Glutamatergic neuron (in vitro differentiated cells): ENCODE results near the gene CCPG1. TPM values are rescaled to one million over a fixed set of nuclear protein-coding genes. Genes with fewer than 3 reads are reported as not detected.
A peak's percentile ranks its signal among the peaks of the same experiment; 100 is the strongest.
"Not testable (repeated sequence)": the region's sequence is repeated elsewhere in the genome, so short reads cannot be mapped to it uniquely, and the experiment has no call there.

Experiments
- DNase-seq: peaks from one replicate; pipeline ENCODE4 v3.0.0; 2022
- H3K27ac Mint-ChIP-seq: one replicate; pipeline ENCODE4 v1.8.0; 2020; ENCODE audit warnings: mild to moderate bottlenecking, mixed read lengths, inconsistent platforms; ENCODE audit not compliant: unreplicated experiment
- H3K27me3 Mint-ChIP-seq: one replicate; pipeline ENCODE4 v1.8.0; 2020; ENCODE audit warnings: mild to moderate bottlenecking, moderate library complexity, mixed read lengths, inconsistent platforms; ENCODE audit not compliant: unreplicated experiment
- H3K36me3 Mint-ChIP-seq: one replicate; pipeline ENCODE4 v1.8.0; 2020; ENCODE audit warnings: mild to moderate bottlenecking, mixed read lengths, inconsistent platforms; ENCODE audit not compliant: unreplicated experiment
- H3K4me1 Mint-ChIP-seq: one replicate; pipeline ENCODE4 v1.8.0; 2020; ENCODE audit warnings: mild to moderate bottlenecking, low read depth, mixed read lengths, inconsistent platforms; ENCODE audit not compliant: unreplicated experiment
- H3K4me3 Mint-ChIP-seq: one replicate; pipeline ENCODE4 v1.8.0; 2020; ENCODE audit warnings: mild to moderate bottlenecking, mixed read lengths, inconsistent platforms; ENCODE audit not compliant: unreplicated experiment
- H3K9me3 Mint-ChIP-seq: one replicate; pipeline ENCODE4 v1.8.0; 2020; ENCODE audit warnings: mild to moderate bottlenecking, moderate library complexity, mixed read lengths, inconsistent platforms; ENCODE audit not compliant: unreplicated experiment
- CTCF ChIP-seq: fragments of 200-600 bp; sonication (generic); IDR thresholded peaks from one replicate; pipeline ENCODE4 v1.5.0; 2021; ENCODE audit not compliant: partially characterized antibody, unreplicated experiment
- total RNA-seq: library from RNA; stranded (reverse); fragmentation: NEBNext Ultra II Directional; extraction: Animal tissue kit (Norgen Biotek cat#: 25700); gene quantifications from one replicate; pipeline ENCODE4 v1.2.1, GENCODE V29; 2021; ENCODE audit not compliant: unreplicated experiment

The CCPG1 gene
- total RNA-seq, 1 donor from 2014 or later: 30.8 TPM

DNA sequence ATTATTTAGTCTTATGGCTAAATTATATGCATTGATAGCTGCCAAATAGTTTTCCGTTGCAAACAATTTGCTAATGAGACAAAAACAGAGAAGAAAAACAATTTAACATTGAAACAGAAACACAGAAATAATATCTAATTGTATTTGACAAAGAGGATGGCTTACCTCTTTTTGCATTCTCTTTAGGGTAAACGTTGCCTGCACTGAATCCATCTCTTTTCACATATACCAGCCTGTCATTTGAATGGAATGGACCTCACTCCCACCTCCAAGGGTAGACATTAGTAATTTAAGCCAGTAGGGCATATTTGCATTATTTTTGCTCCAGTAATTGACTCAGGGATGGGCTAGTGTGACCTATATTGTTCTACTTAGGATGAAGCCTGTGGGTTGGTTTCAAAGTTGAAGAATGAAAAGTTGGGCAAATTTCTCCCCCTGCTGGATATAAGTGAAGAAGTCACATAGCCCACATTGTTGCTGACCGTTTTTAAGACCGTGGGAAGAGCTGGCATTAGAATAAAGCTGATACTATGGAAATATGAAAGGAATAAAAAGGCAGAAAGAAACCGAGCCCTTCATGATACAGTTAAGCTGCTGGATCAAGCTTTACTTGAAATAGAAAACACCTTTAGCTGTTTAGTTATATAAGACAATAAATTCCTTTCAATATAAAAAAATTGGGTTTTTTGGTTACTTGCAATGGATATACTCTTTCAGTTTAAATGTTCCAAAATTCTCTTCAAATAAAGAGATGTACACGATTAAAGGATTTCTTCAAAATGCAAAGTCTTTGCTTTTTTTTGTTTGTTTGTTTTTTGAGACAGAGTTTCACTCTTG, 27.0 kb upstream of the CCPG1 start:
- Mint-ChIP-seq H3K36me3 (no peaks in the 10 kb centered on the region), H3K9me3 (no peaks in the 10 kb centered on the region), H3K27ac (no peak overlapping the region), H3K27me3 (peaks cover 1% of the 10 kb centered on the region), H3K4me1 (no peaks in the 10 kb centered on the region), H3K4me3 (no peak overlapping the region)
- peak; percentile 72 for TF ChIP-seq CTCF
- no peak for DNase-seq

DNA sequence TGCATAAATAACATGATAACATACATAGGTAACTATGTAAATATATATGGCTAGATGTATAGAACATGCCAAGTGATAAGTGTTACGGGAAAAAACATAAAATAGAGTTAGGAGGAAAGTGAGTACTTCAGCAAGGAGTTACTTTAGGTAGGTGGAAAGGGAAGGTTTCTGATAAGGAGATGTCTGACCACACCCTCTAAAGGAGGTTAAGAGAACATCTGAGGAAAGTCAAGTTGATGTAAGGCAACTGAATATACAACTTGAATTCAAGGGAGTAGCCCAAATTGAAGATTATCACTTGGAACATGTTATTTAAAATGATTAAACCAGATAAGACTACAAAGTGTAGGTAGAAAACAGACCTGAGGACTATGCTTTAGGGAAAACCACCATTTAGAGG, 13.9 kb upstream of the CCPG1 start:
- Mint-ChIP-seq H3K36me3 (no peaks in the 10 kb centered on the region), H3K27me3 (no peaks in the 10 kb centered on the region), H3K9me3 (no peaks in the 10 kb centered on the region), H3K4me3 (no peak overlapping the region), H3K27ac (no peak overlapping the region), H3K4me1 (peaks cover 7% of the 10 kb centered on the region)
- TF ChIP-seq CTCF: no peak
- DNase-seq: no peak

- no peak for DNase-seq
- Mint-ChIP-seq H3K4me1 (peaks cover 7% of the 10 kb centered on the region), H3K36me3 (no peaks in the 10 kb centered on the region), H3K4me3 (no peak overlapping the region), H3K27ac (no peak overlapping the region), H3K9me3 (no peaks in the 10 kb centered on the region), H3K27me3 (no peaks in the 10 kb centered on the region)
- no peak for TF ChIP-seq CTCF
These were observed 12.2 kb upstream of the CCPG1 start for GRCh38 chr15:55420171-55420866.

DNA sequence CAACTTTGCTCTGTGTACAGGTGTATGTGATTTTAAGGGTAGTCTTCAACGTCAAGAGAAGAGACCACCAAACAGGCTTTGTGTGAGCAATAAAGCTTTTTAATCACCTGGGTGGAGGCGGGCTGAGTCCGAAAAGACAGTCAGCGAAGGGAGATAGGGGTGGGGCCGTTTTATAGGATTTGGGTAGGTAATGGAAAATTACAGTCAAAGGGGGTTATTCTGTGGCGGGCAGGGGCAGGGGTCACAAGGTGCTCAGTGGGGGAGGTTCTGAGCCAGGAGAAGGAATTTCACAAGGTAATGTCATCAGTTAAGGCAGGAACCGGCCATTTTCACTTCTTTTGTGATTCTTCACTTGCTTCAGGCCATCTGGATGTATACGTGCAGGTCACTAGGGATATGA, 9.5 kb upstream of the CCPG1 start:
- not testable (repeated sequence) for H3K4me3 Mint-ChIP-seq, H3K9me3 Mint-ChIP-seq, H3K36me3 Mint-ChIP-seq, H3K4me1 Mint-ChIP-seq, H3K27me3 Mint-ChIP-seq, DNase-seq
- H3K27ac Mint-ChIP-seq: peak overlapping the region; percentile 48

- peak overlapping the region; percentile 97 for H3K27ac Mint-ChIP-seq
- not testable (repeated sequence) for H3K36me3 Mint-ChIP-seq, DNase-seq, H3K9me3 Mint-ChIP-seq, H3K27me3 Mint-ChIP-seq, H3K4me1 Mint-ChIP-seq
- peak overlapping the region; percentile 96 for H3K4me3 Mint-ChIP-seq
These were observed 817 bp upstream of the CCPG1 start for GRCh38 chr15:55408976-55409375.

DNA sequence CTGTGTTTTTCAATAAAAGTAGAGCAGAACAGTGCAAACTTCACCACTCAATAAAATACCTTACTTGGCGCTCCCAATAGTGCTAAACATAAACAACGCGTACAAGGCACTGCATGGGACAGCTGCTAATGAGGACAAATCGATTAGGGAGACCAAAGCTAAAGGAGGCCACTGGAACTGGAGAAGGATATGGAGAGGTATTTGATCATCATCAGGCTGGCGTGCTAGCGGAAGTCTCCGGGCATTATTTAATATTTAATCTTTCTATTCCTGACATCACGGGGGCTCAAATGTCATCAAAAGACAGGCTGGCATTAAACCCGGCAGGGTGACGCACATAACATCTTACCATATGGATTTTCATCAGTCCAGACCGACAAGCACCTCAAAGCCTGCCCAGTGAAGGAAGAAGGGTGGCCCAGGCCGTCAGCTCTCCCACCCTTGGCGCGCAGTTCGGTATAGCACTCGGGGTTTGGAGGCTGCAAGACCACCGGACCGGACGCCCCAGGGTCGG, 604 bp downstream of the CCPG1 start:
- peaks cover 4% of the 10 kb centered on the region for H3K9me3 Mint-ChIP-seq
- TF ChIP-seq CTCF: no peak
- peak overlapping the region; percentile 98 for H3K27ac Mint-ChIP-seq
- no peak for DNase-seq
- peak overlapping the region; percentile 96 for H3K4me3 Mint-ChIP-seq
- no peaks in the 10 kb centered on the region for H3K36me3 Mint-ChIP-seq
- peaks cover 7% of the 10 kb centered on the region for H3K27me3 Mint-ChIP-seq
- peaks cover 14% of the 10 kb centered on the region for H3K4me1 Mint-ChIP-seq
